Adrenal gland (tissue), 12 donors: ENCODE data around the gene ACBD4. TPM values are rescaled to one million over a fixed set of nuclear protein-coding genes. Genes with fewer than 3 reads are reported as not detected.

Experiments used
- DNase-seq, 7 donors: peaks; one replicate each; pipeline ENCODE4 v3.0.0-alpha.2; 2019 to 2020
- H3K27ac ChIP-seq, 5 donors: fragments of 200-600 bp; sonication (generic) in 4 of 5; 1 replicate in 3 of 5; 2 replicates in 2 of 5; pipeline versions ENCODE4 v1.5.1 to v1.8.0; 2016 to 2020; ENCODE audit warnings: mild to moderate bottlenecking in 1 of 5
- H3K27me3 ChIP-seq: fragments of 200-600 bp; 2 replicates; pipeline ENCODE4 v1.8.0; 2021
- H3K36me3 ChIP-seq, 2 donors: fragments of 200-600 bp; replicated peaks in 1 of 2; 1 replicate in 1 of 2; 2 replicates in 1 of 2; pipeline versions ENCODE4 v1.5.1 to v1.8.0; 2018 to 2022
- H3K4me1 ChIP-seq, 2 donors: fragments of 200-600 bp; replicated peaks in 1 of 2; 1 replicate in 1 of 2; 2 replicates in 1 of 2; pipeline versions ENCODE4 v1.5.1 to v1.8.0; 2018 to 2021
- H3K4me3 ChIP-seq, 4 donors: fragments of 200-600 bp; sonication (generic) in 3 of 4; one replicate each; pipeline ENCODE4 v1.5.1; 2016 to 2018
- H3K9me3 ChIP-seq, 3 donors: fragments of 200-600 bp; sonication (generic) in 1 of 3; replicated peaks in 1 of 3; 1 replicate in 2 of 3; 2 replicates in 1 of 3; pipeline versions ENCODE4 v1.5.1 to v1.8.0; 2016 to 2021
- POLR2A ChIP-seq, 2 donors: fragments of 450-650 bp; IDR thresholded peaks; one replicate each; pipeline ENCODE4 v1.6.1; 2017; ENCODE audit warnings: antibody characterized with exemption in 2 of 2, mild to moderate bottlenecking in 2 of 2, moderate library complexity in 1 of 2
- WGBS, 4 donors: extraction: QIAGEN DNeasy Blood & Tissue Kit in 2 of 4; methylation state at CpG; one replicate each; pipeline versions ENCODE4 v1.1.5 to v1.1.7; 2013 to 2017; 5-methylcytosine and 5-hydroxymethylcytosine counted together
- intact Hi-C, 2 donors: fragments of 100-400 bp; cut with DNase I; formaldehyde crosslinking; loops; one replicate each; pipeline versions ENCODE4 v1.14.1 to v1.15.0; 2022 to 2023
- polyA plus RNA-seq, 3 donors: library from polyadenylated mRNA; stranded (reverse); fragments of 200-250 nt in 2 of 3; fragments of 350-450 nt in 1 of 3; fragmentation: Illumina TruSeq in 1 of 3; extraction: RNeasy Lipid Tissue Mini Kit (QIAGEN cat#74804) in 1 of 3; gene quantifications; one replicate each; pipeline ENCODE4 v1.2.3, GENCODE V29; 2013 to 2014
- total RNA-seq, 9 donors: library from RNA; depleted of rRNA in 4 of 9; stranded (reverse); fragments of >200 nt in 4 of 9; fragments of 120-200 nt in 1 of 9; fragmentation: NEBNext Ultra II Directional in 1 of 9; extraction: Animal tissue kit (Norgen Biotek cat#: 25700) in 1 of 9; gene quantifications; one replicate each; pipeline versions ENCODE4 v1.1.0 to v1.2.4, GENCODE V29; 2013 to 2023
- TF ChIP-seq, protein P1 (sequence below), 6 experiments: fragments of 450-650 bp in 4 of 6; fragments of 200-600 bp in 2 of 6; sonication (generic) in 1 of 6; IDR thresholded peaks; 1 replicate in 5 of 6; 2 replicates in 1 of 6; pipeline versions ENCODE4 v1.5.1 to v1.8.0; 2016 to 2021; ENCODE audit warnings: antibody characterized with exemption in 6 of 6, mild to moderate bottlenecking in 2 of 6, moderate library complexity in 1 of 6
- donor health status: healthy with polysubstance abuse.
- donor health status: Bipolar disorder and iron deficiency.
- donor health status: DM: yes; HTN: yes; CAD: no.
- donor health status: DM: no; HTN: no; CAD: no.
- donor health status: DM: no; HTN: no; CAD: no.
- donor health status: DM: yes; HTN: yes; CAD: no.

ACBD4 gene
- total and polyA plus RNA-seq, 12 donors = 6.6 to 71.3 (median 23.6) TPM

DNA sequence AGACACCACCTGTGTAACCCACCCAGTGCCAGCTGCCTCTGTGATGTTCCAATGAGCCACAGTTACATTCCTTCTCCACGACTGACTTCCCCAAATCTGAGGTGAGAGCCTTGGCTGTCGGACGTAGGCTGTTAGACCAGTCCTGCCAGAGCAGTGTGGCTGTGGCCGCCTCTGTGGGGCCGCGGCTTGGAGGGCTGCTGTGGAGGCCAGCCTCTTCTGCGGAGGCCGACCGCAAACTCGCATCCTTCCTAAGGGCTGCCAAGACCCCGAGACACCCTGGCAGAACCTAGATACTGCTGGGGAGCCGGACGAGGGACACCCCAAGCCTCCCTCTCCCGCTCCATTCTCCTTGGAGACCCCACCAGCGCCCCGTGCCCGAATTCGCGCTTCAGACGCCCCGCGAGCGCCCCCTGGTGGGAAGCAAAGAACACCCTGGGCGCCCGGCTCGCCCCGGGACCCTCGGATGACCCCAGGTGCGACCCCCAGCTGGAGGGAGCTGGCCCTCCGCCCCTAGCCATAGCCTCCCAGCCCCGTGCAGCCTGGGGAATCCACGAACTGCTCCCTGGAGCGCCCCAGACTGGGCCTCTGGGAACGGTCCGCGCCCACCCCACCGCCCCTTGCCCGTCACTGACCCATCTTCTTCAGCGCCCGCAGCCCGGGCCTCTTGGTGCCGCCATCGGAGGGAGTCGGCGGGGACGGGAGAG, 3.7 kb upstream of the ACBD4 start:
- Histone ChIP-seq H3K27ac (peak overlapping the region; percentile 80 to 98 (median 97)), H3K4me3 (peak overlapping the region; percentile 36 to 93 (median 72)), H3K4me1 (peaks cover 47 to 57% of the 10 kb centered on the region in 2 donors), H3K36me3 (no peaks in the 10 kb centered on the region), H3K27me3 (no peaks in the 10 kb centered on the region), H3K9me3 (no peaks in the 10 kb centered on the region)
- intact Hi-C loops = loop anchor here in 1 of 2 donors (10.0 kb wide), 1 partner anchor 357 kb away; no protein-coding TSS in a partner anchor
- DNase-seq = peak in 4 of 7 donors; percentile 42 to 74 (median 65)
- WGBS, 4 donors = 7 to 12% (median 9%) methylated on average over 29 to 46 of the region's 46 CpGs; no CpG with 5 or more reads in 1 of the 4 donors
- TF ChIP-seq, protein P1, sequence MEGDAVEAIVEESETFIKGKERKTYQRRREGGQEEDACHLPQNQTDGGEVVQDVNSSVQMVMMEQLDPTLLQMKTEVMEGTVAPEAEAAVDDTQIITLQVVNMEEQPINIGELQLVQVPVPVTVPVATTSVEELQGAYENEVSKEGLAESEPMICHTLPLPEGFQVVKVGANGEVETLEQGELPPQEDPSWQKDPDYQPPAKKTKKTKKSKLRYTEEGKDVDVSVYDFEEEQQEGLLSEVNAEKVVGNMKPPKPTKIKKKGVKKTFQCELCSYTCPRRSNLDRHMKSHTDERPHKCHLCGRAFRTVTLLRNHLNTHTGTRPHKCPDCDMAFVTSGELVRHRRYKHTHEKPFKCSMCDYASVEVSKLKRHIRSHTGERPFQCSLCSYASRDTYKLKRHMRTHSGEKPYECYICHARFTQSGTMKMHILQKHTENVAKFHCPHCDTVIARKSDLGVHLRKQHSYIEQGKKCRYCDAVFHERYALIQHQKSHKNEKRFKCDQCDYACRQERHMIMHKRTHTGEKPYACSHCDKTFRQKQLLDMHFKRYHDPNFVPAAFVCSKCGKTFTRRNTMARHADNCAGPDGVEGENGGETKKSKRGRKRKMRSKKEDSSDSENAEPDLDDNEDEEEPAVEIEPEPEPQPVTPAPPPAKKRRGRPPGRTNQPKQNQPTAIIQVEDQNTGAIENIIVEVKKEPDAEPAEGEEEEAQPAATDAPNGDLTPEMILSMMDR (IDR thresholded peaks at IDR 0.05) = peak; percentile 71 to 93 (median 84)
- no peak for TF ChIP-seq POLR2A (IDR thresholded peaks at IDR 0.05)

DNA sequence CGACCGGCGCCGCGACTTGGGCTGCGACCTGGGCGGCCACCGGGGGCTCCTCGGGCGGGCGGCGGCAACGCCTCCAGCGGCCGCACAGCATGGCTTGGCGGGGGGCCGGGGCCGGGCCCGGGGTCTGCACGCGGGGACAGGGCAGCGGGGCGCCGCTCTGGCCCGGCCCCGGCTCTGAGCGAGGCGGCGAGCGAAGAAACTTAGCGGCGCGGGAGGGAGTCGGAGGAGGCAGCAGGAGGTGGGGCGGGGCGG, 3.2 kb upstream of the ACBD4 start, which contains the start of gene PLCD3:
Gene PLCD3 (minus strand): TSS at position 196 of the 252 bp plus-strand sequence. CDS start 105 bp downstream, at position 91.
- Histone ChIP-seq H3K27me3 (no peaks in the 10 kb centered on the region), H3K36me3 (no peaks in the 10 kb centered on the region), H3K9me3 (no peaks in the 10 kb centered on the region), H3K4me3 (peak within 1 kb of the TSS; percentile 36 to 93 (median 72)), H3K4me1 (peaks cover 47 to 59% of the 10 kb centered on the region in 2 donors), H3K27ac (peak within 1 kb of the TSS; percentile 86 to 98 (median 97))
- peak in 1 of 2 donors; percentile 74 for TF ChIP-seq POLR2A (IDR thresholded peaks at IDR 0.05)
- TF ChIP-seq, protein P1 (IDR thresholded peaks at IDR 0.05) = no peak
- intact Hi-C loops = loop anchor here in 1 of 2 donors (10.0 kb wide), 1 partner anchor 357 kb away; no protein-coding TSS in a partner anchor
- DNase-seq = no peak
- WGBS, 4 donors = 0% methylated on average over 36 of the region's 36 CpGs; no CpG with 5 or more reads in 2 of the 4 donors

DNA sequence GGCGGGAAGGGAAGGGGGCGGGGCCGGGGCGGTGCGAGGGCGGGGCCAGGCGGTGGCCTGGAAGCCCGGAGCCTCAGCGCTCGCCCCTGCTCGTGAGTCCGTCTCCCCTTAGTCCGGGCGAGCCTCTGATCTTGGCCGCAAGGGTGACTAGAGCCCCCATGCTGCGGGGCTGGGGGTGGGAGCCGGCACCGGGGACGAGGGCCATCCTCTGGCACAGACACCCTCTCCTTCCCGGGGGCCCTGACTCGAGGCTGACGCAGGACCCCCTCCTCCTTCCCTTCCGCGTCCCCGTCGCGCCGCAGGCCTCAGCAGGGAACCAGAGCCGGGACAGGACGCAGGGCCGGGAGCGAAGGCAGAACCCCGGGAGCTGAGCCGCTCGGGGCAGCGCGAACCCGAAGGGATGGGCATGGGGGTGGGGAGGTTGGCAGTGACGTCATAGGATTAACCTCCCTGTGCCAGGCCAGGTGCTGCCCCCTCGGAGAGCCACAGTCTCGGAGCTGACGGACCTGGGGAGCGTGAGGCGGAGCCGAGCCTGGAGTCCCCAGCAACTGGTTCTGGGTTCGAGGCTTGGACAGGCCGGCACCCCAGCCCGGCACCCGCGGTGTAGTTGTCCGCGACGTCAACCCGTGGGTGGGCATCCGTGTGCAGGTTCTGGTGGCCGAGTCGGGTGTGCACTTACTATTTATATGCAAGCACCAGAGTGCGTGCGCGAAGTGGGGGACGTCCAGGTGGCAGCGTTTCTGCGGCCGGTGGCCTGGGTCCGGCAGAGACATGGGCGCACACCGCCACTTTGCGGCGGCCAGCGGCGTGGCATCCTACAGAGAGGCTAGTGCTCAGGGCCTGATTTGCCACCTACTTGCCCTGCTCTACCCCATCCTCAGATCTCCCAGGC, 2.7 kb upstream of the ACBD4 start:
- Histone ChIP-seq H3K9me3 (no peaks in the 10 kb centered on the region), H3K4me1 (peaks cover 44 to 58% of the 10 kb centered on the region in 2 donors), H3K4me3 (peak overlapping the region in 2 of 4 donors; percentile 81 to 93), H3K36me3 (peaks cover 0 to under 1% of the 10 kb centered on the region in 2 donors), H3K27me3 (no peaks in the 10 kb centered on the region), H3K27ac (peak overlapping the region; percentile 86 to 98 (median 97))
- TF ChIP-seq, protein P1 (IDR thresholded peaks at IDR 0.05) = peak; percentile 66 to 95 (median 88)
- TF ChIP-seq POLR2A (IDR thresholded peaks at IDR 0.05) = peak; percentile 36 to 77
- DNase-seq = peak; percentile 85 to 94 (median 88)
- intact Hi-C loops = loop anchor here in 1 of 2 donors (10.0 kb wide), 1 partner anchor 358 kb away; no protein-coding TSS in a partner anchor
- WGBS, 4 donors = 0% methylated on average over 4 to 69 of the region's 71 CpGs
